K562 (cell line): ENCODE results near the gene KCNB1. TPM values are rescaled to one million over a fixed set of nuclear protein-coding genes. Genes with fewer than 3 reads are reported as not detected.

Experiments used
- ATAC-seq: fragments of 200-7000 bp; cut with Tn5 transposase; 3 replicates; pipeline ENCODE4 v1.9.1; 2020; ENCODE audit warnings: moderate library complexity
- BruUV-seq: library from RNA; stranded (reverse); fragments of 400-500 nt; replicated peaks from 2 replicates; lab custom pipeline; 2021; lab: Mats Ljungman, UMichigan
- CTCF ChIA-PET: fragments of 300-600 bp; formaldehyde crosslinking; extraction: SDS; loops from one replicate; lab custom pipeline; 2021; ENCODE audit warnings: low intra/inter-chr PET ratio; lab: Yijun Ruan, JAX
- POLR2A ChIA-PET: fragments of 300-600, 350-650 bp; sonication (Branson Sonifier 250); formaldehyde crosslinking; extraction: SDS; loops from one replicate; lab custom pipeline; 2021; ENCODE audit warnings: antibody characterized with exemption, inconsistent platforms; lab: Yijun Ruan, JAX
- DNase-seq, 4 experiments: peaks; one replicate each; pipeline versions ENCODE4 v3.0.0 to v3.0.0-alpha.2; 2011 to 2018; ENCODE audit warnings: low spot score in 3 of 4, mixed read lengths in 3 of 4; ENCODE audit errors: extremely low read depth in 1 of 4
- FAIRE-seq: peaks from 2 replicates; lab custom pipeline; 2011; peaks lifted over from hg19 to GRCh38; lab: Jason Lieb, UNC
- H2AFZ ChIP-seq: 2 replicates; pipeline ENCODE4 v1.6.0; 2011; ENCODE audit warnings: low read depth, low read length, control low read depth, inconsistent platforms
- H3K27ac ChIP-seq: fragments of 200-600 bp; 3 replicates; pipeline ENCODE4 v1.8.0; 2011; ENCODE audit warnings: low read depth, mild to moderate bottlenecking, control low read depth, inconsistent platforms, low read length, moderate library complexity, mixed read lengths; ENCODE audit errors: extremely low read depth
- H3K27me3 ChIP-seq, 2 experiments: fragments of 300-600 bp in 1 of 2; 2 replicates in 1 of 2; 3 replicates in 1 of 2; pipeline versions ENCODE4 v1.6.0 to v1.8.0; 2011; ENCODE audit warnings: inconsistent platforms in 2 of 2, low read length in 2 of 2, mild to moderate bottlenecking in 1 of 2, mixed read lengths in 1 of 2, moderate library complexity in 1 of 2; ENCODE audit not compliant: control insufficient read depth in 2 of 2, insufficient read depth in 2 of 2
- H3K36me3 ChIP-seq: fragments of 300-600 bp; 3 replicates; pipeline ENCODE4 v1.8.0; 2011; ENCODE audit warnings: mild to moderate bottlenecking, low read length, inconsistent platforms; ENCODE audit not compliant: control insufficient read depth, insufficient read depth
- H3K4me1 ChIP-seq, 2 experiments: fragments of 200-600 bp in 1 of 2; replicated peaks in 1 of 2; 2 replicates in 1 of 2; 3 replicates in 1 of 2; pipeline versions ENCODE4 v1.5.1 to v1.8.0; 2011; ENCODE audit warnings: inconsistent platforms in 2 of 2, low read length in 2 of 2, mild to moderate bottlenecking in 1 of 2, mixed read lengths in 1 of 2, moderate library complexity in 1 of 2; ENCODE audit not compliant: control insufficient read depth in 2 of 2, insufficient read depth in 2 of 2
- H3K4me2 ChIP-seq: 2 replicates; pipeline ENCODE4 v1.6.1; 2011; ENCODE audit warnings: low read length, control low read depth, inconsistent platforms, mixed read lengths; ENCODE audit not compliant: insufficient read depth
- H3K4me3 ChIP-seq: fragments of 200-600 bp; sonication (generic), shearing (Covaris generic); 2 replicates; pipeline ENCODE4 v1.5.1; 2016; ENCODE audit warnings: control low read depth, inconsistent platforms
- H3K79me2 ChIP-seq: fragments of 200-600 bp; 3 replicates; pipeline ENCODE4 v1.8.0; 2011; ENCODE audit warnings: low read length, inconsistent platforms; ENCODE audit not compliant: control insufficient read depth, insufficient read depth
- H3K9ac ChIP-seq, 2 experiments: 2 replicates each; pipeline versions ENCODE4 v1.6.0 to v1.6.1; 2011; ENCODE audit warnings: low read depth in 2 of 2, low read length in 2 of 2, control low read depth in 1 of 2, inconsistent platforms in 1 of 2, mild to moderate bottlenecking in 1 of 2, mixed read lengths in 1 of 2; ENCODE audit not compliant: insufficient read depth in 1 of 2
- H3K9me1 ChIP-seq: one replicate; pipeline ENCODE4 v1.6.0; 2011; ENCODE audit warnings: inconsistent platforms, mild to moderate bottlenecking, low read length, moderate library complexity; ENCODE audit not compliant: control insufficient read depth, insufficient read depth
- H3K9me3 ChIP-seq: replicated peaks from 2 replicates; pipeline ENCODE4 v1.5.1; 2011; ENCODE audit warnings: low read depth, low read length, inconsistent platforms; ENCODE audit not compliant: control insufficient read depth, insufficient read depth
- H4K20me1 ChIP-seq: replicated peaks from 2 replicates; pipeline ENCODE4 v1.6.1; 2011; ENCODE audit warnings: low read length, inconsistent platforms, mixed read lengths; ENCODE audit not compliant: control insufficient read depth, insufficient read depth
- EZH2 ChIP-seq: IDR thresholded peaks from 2 replicates; pipeline ENCODE4 v1.6.1; 2012; ENCODE audit warnings: low read depth, mild to moderate bottlenecking, inconsistent platforms, low read length, borderline replicate concordance
- RUNX1 ChIP-seq: sonication (generic); IDR thresholded peaks from 2 replicates; pipeline ENCODE4 v1.6.1; 2016; ENCODE audit warnings: antibody characterized with exemption, low read depth
- ZFP30 ChIP-seq: fragments of 250-450 bp; sonication (Bioruptor Pico); IDR thresholded peaks from 2 replicates; pipeline ENCODE4 v1.8.0; 2022; ENCODE audit warnings: moderate library complexity, mild to moderate bottlenecking, inconsistent platforms, borderline replicate concordance
- WGBS: fragments of 100-300 bp; shearing (Covaris generic); methylation state at CpG from one replicate; pipeline ENCODE4 v1.1.6; 2016; ENCODE audit warnings: low coverage, mixed read lengths; ENCODE audit not compliant: insufficient coverage; ENCODE audit errors: missing lambda C conversion rate; 5-methylcytosine and 5-hydroxymethylcytosine counted together
- in situ Hi-C: fragments of 300-500 bp; cut with MboI; formaldehyde crosslinking; loops from 4 replicates; pipeline ENCODE4 v1.15.0; 2018; ENCODE audit warnings: inconsistent platforms, mixed read lengths
- intact Hi-C: fragments of 100-400 bp; cut with micrococcal nuclease; formaldehyde crosslinking; loops from 2 replicates; pipeline ENCODE4 v1.14.2; 2022
- polyA plus RNA-seq, 8 experiments: library from polyadenylated mRNA; depleted of rRNA in 4 of 8; stranded (reverse) in 5 of 8; unstranded in 3 of 8; fragments of >200 nt; fragmentation: Nextera tagmentation in 2 of 8; fragmentation: Illumina TruSeq in 1 of 8; extraction: Ambion mirVana in 2 of 8; extraction: Trizol in 1 of 8; gene quantifications; 2 replicates each; pipeline versions ENCODE4 v1.2.1 to v1.2.3, GENCODE V29; 2011 to 2014; ENCODE audit warnings: inconsistent platforms in 1 of 8, missing spikeins in 1 of 8
- total RNA-seq, 7 experiments: library from RNA; depleted of rRNA in 6 of 7; stranded (reverse); fragments of >200 nt in 6 of 7; fragmentation: Illumina TruSeq in 2 of 7; extraction: Trizol in 2 of 7; gene quantifications; 2 replicates each; pipeline versions ENCODE4 v1.2.1 to v1.2.3, GENCODE V29; 2011 to 2021; ENCODE audit warnings: low replicate concordance in 1 of 7
- TF ChIP-seq, protein P1 (sequence below): fragments of 250-450 bp; sonication (Bioruptor Pico); IDR thresholded peaks from 2 replicates; pipeline ENCODE4 v1.8.0; 2022; ENCODE audit warnings: inconsistent platforms, mild to moderate bottlenecking, moderate library complexity, borderline replicate concordance
- TF ChIP-seq, protein P2 (sequence below): sonication (generic); formaldehyde crosslinking; IDR thresholded peaks from 2 replicates; pipeline ENCODE4 v1.8.0; 2022; ENCODE audit warnings: mild to moderate bottlenecking, missing genetic modification reagents, borderline replicate concordance
- TF ChIP-seq, protein P3 (sequence below), 2 experiments: fragments of 450-650 bp; IDR thresholded peaks; 2 replicates each; pipeline ENCODE4 v1.6.1; 2016; ENCODE audit warnings: mild to moderate bottlenecking in 2 of 2, borderline replicate concordance in 1 of 2, low read depth in 1 of 2, moderate library complexity in 1 of 2

Gene KCNB1
- total and polyA plus RNA-seq, 9 of the 15 experiments (the other 6 are each of a cell fraction or from before 2014, with no cell fraction given) = 0.01 to 0.06 TPM; not detected in 7

DNA sequence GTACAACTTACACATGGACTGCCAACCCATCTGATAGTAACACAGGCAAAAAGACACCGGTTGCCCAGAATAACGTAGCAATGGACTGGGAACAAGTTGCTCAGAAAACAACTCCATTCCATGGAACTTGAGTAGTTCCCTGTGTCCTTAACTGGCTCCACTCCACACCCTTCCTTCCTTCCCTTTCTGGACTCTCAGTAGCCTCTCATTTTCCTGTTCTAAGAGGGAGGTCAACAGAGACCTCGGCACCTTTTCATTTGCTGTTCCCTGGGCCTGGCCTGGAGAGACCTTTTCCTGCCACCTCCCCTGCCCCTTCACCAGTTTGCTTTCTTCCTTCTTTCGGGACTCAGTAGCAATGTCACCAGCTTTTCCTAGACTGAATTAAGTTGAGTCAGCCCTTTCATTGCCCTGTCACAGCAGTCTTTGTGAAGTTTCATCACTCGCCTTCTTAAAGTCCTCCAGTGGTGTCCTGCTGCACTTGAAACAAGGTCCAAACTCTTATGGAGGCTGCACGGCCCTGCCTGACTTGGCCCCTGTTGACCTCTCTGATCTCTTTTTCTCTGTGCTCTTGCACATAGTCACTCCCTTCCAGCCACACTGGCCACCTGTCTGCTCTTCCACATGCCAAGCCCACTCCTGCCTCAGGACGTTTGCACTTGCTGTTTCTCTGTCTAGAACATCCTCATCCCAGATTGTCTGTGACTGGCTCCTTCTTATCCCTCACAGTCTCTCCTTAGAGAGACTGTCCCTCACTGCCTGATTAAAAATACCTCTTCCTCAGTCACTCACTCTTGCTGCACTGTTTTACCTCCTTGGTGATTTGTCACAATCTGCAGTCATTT, 90.8 kb downstream of the KCNB1 start:
- Histone ChIP-seq H3K27ac (no peak overlapping the region), H3K4me1 (no peaks in the 10 kb centered on the region), H2AFZ (no peak overlapping the region), H3K4me2 (no peak overlapping the region), H3K9ac (no peak overlapping the region), H3K36me3 (no peaks in the 10 kb centered on the region), H3K4me3 (no peak overlapping the region), H3K27me3 (peaks cover 18 to 49% of the 10 kb centered on the region in 2 experiments), H3K9me1 (no peaks in the 10 kb centered on the region), H4K20me1 (no peaks in the 10 kb centered on the region), H3K79me2 (no peaks in the 10 kb centered on the region), H3K9me3 (no peaks in the 10 kb centered on the region)
- ATAC-seq = no peak
- BruUV-seq = no TSS peak
- in situ Hi-C loops = no loop called here
- 2% methylated on average over 7 of the region's 7 CpGs for WGBS
- ChIA-PET CTCF (no interaction called here), POLR2A (no interaction called here)
- DNase-seq = no peak
- intact Hi-C loops = no loop called here
- FAIRE-seq = no peak
- TF ChIP-seq EZH2 = no peak
- TF ChIP-seq, protein P1, sequence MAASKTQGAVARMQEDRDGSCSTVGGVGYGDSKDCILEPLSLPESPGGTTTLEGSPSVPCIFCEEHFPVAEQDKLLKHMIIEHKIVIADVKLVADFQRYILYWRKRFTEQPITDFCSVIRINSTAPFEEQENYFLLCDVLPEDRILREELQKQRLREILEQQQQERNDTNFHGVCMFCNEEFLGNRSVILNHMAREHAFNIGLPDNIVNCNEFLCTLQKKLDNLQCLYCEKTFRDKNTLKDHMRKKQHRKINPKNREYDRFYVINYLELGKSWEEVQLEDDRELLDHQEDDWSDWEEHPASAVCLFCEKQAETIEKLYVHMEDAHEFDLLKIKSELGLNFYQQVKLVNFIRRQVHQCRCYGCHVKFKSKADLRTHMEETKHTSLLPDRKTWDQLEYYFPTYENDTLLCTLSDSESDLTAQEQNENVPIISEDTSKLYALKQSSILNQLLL = no peak
- TF ChIP-seq, protein P2, sequence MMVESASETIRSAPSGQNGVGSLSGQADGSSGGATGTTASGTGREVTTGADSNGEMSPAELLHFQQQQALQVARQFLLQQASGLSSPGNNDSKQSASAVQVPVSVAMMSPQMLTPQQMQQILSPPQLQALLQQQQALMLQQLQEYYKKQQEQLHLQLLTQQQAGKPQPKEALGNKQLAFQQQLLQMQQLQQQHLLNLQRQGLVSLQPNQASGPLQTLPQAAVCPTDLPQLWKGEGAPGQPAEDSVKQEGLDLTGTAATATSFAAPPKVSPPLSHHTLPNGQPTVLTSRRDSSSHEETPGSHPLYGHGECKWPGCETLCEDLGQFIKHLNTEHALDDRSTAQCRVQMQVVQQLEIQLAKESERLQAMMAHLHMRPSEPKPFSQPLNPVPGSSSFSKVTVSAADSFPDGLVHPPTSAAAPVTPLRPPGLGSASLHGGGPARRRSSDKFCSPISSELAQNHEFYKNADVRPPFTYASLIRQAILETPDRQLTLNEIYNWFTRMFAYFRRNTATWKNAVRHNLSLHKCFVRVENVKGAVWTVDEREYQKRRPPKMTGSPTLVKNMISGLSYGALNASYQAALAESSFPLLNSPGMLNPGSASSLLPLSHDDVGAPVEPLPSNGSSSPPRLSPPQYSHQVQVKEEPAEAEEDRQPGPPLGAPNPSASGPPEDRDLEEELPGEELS (CRISPR knock-in tag) = no peak
- TF ChIP-seq RUNX1 = no peak
- TF ChIP-seq ZFP30 = no peak
- TF ChIP-seq, protein P3, sequence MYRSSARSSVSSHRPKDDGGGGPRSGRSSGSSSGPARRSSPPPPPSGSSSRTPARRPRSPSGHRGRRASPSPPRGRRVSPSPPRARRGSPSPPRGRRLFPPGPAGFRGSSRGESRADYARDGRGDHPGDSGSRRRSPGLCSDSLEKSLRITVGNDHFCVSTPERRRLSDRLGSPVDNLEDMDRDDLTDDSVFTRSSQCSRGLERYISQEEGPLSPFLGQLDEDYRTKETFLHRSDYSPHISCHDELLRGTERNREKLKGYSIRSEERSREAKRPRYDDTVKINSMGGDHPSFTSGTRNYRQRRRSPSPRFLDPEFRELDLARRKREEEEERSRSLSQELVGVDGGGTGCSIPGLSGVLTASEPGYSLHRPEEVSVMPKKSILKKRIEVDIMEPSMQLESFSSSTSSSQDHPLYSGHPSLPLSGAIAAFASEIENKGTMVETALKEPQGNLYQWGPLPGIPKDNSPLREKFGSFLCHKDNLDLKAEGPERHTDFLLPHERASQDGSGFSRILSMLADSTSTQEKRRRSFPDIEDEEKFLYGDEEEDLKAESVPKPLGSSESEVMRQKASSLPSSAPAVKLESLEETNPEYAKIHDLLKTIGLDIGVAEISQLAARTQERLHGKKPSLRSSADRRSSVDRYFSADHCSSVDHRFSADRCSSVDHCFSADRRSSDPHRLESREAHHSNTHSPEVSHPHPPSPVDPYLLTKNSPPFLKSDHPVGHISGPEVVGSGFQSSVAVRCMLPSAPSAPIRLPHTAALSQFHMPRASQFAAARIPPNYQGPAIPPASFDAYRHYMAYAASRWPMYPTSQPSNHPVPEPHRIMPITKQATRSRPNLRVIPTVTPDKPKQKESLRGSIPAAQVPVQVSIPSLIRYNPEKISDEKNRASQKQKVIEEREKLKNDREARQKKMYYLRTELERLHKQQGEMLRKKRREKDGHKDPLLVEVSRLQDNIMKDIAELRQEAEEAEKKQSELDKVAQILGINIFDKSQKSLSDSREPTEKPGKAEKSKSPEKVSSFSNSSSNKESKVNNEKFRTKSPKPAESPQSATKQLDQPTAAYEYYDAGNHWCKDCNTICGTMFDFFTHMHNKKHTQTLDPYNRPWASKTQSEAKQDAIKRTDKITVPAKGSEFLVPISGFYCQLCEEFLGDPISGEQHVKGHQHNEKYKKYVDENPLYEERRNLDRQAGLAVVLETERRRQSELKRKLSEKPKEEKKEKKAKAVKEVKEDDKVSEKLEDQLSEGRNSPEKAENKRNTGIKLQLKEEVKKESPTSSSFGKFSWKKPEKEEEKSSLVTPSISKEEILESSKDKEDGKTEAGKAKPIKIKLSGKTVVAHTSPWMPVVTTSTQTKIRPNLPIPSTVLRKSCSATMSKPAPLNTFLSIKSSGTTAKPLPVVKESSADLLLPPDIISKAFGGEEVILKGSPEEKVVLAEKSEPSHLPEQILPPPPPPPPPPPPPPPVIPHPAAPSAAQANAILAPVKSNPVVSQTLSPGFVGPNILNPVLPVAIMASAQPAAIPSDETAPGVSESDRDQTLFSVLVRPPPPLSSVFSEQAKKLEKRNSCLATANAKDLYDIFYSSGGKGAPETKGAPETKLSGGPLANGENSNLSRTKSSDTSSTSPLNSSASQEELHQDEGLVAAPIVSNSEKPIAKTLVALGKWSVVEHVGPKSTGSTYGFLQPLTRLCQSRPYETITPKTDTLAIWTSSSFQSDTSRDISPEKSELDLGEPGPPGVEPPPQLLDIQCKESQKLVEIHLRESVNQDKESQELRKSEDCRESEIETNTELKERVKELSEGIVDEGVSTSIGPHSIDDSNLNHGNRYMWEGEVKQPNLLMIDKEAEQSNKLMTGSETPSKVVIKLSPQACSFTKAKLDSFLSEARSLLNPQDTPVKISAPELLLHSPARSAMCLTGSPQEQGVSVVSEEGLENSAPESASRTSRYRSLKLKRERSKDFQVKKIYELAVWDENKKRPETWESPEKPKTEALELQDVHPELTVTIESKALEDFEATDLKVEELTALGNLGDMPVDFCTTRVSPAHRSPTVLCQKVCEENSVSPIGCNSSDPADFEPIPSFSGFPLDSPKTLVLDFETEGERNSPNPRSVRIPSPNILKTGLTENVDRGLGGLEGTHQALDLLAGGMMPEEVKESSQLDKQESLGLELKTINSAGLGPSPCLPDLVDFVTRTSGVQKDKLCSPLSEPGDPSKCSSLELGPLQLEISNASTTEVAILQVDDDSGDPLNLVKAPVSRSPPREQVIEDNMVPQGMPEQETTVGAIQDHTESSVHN (IDR thresholded peaks at IDR 0.05; ENCODE audit: borderline replicate concordance in 1 of 2, low read depth in 1 of 2) = no peak
